CD4-positive, alpha-beta T cell treated with Interleukin-17A for 1 hour (primary cell): Measurements from ENCODE around the gene SUMF1.

Experiments
- DNase-seq: peaks from one replicate; pipeline ENCODE4 v3.0.0-alpha.2; 2020

SUMF1 gene

DNA sequence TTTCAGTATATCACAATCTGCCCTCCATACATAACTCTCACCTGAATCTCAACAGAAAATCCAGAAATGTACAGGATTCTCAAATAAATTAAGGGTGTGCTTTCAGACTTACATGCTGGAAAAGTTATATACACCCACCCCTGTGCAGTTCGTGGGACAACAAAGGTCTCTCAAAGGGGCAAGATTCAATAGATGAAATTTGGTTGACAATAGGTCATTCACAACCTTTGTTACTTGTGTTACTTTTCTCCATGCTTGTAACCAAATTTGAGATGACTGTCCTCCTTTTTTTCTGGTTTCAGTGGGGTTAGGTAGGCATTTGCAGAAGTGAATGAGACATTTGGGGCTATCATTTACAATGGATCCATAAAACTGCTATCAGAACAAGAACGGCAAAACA lies 91.2 kb downstream of the SUMF1 start:
- DNase-seq = no peak

DNA sequence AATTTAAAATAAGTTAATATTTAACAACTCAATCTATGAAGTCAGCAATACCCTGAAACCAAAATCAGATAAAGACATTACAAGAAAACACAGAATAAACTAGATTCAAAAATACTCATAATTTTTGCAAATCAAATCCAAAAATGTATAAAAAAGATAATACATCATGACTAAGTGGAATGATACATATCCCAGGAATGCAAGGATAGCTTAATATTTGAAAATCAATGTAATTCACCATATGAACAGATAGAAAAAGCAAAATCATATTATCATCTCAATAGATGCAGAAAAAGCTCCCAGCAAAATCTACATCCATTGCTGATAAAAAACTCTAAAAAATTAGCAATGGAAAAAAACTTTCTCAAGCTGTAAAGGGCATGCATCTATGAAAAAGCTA lies 93.4 kb downstream of the SUMF1 start:
- no peak for DNase-seq

DNA sequence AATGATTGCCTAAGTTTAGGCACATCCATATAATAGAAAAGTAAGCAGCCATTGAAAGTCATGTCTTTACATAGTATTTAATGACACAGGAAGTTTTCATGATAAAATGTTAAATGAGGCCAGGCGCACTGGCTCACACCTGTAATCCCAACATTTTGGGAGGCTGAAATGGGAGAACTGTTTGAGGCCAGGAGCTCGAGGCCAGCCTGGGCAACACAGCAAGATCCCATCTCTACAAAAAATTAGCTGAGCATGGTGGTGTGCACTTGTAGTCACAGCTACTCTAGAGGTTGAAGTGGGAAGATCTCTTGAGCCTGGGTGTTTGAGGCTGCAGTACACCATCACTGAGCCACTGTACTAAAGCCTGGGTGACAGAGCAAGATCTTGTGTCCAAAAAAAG lies 104.5 kb downstream of the SUMF1 start:
- DNase-seq = no peak

DNA sequence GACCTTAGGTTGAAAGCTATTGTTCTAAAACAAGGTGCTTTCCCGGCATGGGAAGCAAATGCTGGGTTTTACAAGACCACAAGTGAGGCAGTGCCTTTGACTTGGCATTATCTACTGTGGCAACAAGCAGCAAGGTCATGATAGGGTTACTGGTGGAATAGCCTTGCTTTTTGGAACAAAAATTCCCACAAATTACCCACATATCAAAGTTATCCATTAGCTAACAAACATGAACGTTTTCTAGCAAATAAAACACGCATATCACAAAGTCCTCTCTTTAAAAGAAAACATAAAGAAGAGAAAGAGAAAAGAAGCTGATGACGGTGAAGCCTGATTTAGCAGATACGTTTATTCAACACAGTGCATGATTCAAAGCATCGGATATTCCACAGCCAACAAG lies 106.3 kb downstream of the SUMF1 start:
- DNase-seq = no peak

DNA sequence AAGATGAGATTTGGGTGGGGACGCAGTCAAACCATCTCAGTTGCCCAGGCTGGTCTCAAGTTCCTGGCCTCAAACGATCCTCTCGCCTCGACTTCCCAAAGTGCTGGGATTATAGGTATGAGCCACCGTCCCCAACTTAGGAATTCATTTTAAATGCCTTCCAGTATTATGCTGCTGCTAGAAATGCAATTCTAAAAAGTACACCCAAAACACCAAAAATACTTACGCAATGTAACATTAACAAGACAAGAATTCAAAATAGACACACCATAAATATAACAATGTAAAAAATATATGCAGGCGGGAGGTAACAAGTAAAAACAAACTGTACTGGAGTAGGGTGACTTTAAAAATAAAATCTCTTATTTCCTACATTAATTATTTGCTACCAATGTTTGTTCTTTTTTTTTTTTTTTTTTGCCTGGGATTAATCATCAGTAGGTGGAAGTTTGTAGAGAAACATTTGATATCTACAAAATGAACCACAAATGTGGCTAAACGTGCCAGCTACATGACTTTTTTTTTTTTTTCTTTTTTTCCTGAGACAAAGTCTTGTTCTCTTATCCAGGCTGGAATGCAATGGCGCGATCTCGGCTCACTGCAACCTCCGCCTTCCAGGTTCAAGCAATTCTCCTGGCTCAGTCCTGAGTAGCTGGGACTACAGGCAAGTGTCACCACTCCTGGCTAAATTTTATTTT lies 107.1 kb downstream of the SUMF1 start:
- no peak for DNase-seq

DNA sequence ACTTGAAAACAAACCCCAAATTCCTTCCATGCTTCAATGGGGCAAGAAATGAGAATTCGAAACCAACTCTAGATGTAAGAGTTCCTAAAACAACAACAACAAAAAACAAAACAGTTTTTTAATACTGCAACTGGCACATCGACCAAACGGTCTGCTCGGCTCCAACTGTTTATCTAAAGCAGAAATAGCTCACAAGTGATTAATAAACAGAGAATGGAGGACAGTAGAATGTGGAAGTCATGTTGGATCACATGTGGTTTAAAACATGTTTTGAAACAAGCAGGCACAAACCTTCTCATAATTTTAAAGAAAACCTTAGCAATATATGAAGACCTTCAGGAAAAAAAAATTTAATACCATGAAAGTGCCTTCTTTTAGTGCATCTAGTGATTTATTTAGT lies 108.8 kb downstream of the SUMF1 start:
- DNase-seq = no peak

DNA sequence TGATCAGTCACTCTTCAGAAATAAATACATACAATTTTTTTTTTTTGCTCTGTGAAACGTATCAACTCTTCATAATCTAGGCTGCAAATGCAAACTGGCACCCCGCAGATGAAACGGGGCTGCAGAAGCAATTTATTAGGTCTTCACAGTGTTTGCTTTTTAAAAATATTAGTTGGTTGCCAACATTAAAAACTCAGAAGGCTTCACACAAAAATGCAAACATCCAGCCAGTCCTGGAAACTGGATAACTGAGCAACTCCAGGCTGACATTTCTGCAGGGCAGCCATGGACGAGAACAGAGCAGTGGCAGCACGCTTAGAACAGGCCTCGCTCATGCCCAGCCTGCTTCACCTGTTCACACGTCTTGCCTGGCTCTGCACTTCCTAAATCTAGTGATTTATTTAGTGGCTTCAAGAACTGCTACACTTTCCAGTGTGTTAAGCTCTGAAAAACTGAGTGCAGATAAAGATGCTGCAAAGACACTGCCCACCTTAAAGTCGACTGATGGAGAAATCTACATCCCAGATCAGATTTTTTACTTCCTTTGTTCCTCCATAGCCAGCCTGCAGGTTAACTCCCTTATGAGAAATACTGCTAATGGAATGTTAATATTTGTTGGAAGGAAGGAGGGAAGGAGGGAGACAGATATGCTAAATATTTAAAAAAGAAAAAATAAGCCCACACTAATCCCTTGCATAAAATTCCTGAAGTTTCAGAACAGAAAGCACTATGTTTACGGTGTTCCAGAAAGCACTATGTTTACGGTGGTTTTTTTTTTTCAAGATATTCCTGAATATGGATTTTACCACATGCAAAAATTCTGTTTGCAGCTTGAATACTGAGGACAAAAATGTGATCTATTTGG lies 110.3 kb downstream of the SUMF1 start:
- DNase-seq = no peak

DNA sequence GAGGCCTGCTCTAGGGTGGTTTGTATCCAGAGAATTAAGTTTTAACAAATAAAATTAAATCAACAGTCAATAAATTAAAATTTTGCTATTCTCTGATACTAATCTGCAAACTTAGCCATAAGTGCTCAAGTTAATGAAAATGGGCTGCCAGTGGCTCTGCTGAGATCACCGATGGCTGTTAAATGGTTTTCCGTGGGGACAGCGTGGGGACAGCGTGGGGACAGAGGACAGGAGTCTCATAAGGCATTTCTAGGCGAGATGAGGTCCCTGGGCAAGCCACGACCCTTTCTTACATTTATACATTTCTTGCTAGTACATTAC lies 110.9 kb downstream of the SUMF1 start:
- no peak for DNase-seq

DNA sequence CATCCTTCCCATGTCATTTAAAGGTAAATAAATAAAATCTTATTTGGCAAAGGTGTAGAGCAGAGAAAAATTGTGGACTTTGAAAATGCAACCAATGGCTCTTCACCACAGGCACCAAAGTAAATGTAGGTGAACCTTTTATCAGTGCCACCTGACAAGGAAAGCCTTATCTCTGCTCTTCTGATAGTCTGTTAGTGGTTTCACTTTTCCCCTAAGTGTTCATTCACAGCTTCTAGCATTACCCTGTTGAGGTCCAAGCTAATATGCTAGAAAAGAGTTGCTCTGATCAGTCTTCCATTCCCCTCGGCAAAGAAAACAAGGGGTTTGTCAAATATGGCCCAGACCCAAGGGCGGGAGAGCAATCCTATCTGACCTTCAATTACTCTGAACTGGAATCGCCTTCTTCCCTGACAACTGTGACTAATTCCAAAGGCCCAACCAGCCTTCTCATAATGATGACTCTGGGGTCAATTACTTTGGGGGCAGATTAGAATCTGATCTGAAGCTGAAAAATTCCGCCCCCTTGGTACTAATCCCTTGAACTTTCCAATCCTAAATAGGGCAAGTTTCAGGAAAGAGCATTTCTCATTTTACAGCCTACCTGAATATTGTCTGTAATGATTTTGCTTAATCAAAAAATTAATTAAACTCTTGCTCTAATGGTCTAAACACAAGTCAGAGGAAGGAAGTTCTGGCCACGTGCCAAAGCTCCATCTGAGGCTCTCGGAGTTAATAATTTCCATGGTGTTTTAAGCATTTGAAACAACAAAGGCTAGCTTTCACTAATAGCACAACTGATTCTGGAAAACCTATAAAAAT lies 111.5 kb downstream of the SUMF1 start:
- DNase-seq = no peak

DNA sequence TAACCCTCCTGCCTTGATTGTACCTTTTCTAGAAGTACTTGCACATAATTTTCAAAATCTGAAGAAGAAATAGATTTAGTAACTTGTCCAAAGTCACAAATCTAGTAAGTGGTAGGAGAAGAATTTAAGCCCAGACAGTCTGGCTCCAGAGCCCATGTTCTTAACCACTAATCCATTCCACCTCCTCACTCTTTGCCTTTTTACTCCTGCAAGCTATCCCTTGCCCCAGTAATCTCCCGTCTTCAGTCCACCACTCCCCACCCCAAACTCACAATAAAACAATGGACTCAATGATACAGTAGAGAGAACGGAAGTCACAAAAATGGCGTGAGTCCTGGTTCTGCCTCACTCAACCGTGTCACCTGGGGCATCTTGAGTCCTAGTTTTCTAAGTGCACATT lies 115.2 kb downstream of the SUMF1 start:
- DNase-seq = no peak

DNA sequence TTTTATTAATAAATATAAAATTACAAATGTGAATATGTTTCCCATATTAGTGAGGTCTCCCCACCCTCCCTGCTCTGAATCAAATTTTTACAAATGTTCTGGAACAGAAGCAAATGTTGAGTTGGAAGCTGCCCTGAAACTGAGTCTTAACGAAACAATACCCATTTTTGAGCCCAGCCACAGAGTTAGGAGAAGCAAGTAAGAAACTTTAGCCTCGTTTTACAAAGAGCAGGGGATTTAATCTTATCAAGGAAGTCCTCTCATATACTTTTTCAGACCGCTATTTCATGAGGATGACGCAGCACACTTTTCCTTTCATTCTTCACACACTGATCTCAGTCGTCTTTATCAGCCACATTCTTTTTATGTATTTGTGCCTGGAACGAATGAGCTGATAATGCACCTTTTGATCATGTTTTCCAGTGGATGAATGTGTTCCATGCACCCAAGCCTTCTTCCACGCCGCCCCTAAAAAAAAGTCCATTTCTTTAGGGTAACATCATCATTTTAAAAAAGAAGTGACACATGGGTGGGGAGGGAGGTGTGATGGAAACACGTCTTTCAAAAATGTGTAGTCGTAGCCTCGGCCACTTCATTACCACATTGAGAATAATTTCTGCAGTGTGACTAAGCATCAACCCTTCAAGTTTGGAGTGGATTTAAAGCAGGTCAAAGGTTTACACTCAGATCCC lies 115.8 kb downstream of the SUMF1 start:
- DNase-seq = no peak

DNA sequence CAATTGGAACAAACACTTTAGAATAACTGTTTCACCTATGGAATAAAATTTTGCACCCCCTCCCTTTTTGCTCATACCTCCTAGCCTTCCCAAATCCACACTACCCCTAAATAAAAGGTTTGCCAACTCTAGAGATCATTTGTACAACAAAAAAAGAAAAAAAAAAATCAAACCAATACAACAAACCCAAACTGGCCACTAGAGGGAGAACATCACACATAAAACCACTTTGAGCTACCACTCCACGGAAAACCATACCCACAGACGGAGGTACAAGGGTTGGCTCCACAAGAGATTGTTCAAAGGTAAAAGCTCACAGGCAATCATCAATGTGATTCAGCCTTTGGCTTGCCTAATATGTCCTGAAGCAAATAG lies 116.3 kb downstream of the SUMF1 start:
- peak; percentile 69 for DNase-seq

DNA sequence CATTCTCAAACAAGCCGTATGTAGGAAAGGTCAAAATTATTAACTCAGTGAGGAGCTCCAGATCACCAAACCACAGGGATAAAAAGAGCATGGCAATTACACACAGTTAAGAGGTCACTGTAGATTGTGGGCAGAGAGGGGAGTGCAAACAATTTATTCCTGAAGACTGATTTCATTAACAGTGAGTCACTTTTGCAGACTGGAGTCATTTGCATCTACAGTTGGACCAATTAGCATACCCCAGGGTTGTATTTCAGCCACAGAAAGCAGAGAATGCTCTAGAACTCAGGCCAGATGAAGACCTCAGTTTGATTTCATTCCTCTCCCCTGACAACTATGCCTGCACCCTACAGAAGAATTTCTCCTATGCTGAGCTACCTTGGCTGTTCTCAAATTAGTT lies 123.8 kb downstream of the SUMF1 start:
- no peak for DNase-seq

DNA sequence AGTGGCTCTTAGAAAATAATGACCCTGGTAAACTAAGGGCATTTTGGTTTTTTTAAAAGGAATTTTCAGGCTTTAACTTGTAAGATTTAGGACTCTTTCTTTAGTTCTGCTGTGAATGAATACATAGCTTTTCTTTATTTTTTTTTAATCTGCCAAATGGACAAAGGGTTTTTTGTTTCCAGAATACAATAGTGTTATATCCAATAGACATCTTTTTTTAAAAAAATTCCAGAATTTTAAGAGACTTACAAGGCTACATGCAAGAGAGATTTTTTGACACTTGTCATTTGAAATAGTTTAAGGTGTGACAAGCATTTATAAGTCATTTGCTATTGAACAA lies 125.8 kb downstream of the SUMF1 start:
- DNase-seq = no peak

DNA sequence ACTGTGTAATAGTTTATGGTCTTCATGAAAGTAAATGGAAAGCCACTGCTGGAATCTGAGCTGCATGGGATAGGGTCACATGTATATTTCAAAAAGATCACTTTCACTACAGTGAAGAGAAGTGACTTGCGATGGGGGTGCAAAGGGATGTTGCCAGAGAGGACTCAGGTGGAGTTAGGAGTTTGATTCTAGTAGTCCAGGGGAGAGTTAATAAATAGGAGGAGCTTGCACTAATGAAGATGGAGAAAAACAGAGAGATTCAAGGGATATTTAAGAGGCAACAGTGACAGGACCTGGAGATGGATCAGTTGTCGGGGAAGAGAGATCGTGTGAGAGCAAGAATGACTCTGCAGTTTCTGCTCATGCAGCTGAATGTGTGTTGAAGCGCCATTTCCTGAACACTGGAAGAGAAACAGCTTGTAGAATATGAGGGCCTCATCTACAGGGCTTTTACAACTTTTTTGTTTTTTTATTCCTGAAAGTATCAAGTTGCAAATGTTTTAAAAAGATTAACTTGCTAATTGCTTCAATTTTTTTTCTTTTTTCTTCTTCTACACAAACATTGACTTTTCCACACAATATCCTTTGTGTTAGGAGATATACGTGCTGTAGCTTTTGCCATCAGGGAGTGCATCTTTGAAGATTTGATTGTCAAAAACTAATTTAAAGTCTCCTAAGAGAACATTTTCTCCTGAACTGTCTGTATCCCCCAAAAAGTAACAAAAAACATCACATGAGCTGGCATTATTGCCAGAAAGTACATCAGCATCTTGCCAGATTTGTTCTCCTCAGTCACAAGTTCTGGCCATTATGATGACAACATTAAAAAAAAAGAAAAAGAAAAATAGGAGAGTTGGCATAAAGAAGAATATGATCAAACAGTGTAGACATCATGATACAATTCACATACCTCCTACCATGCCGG lies 126.4 kb downstream of the SUMF1 start:
- DNase-seq = no peak

DNA sequence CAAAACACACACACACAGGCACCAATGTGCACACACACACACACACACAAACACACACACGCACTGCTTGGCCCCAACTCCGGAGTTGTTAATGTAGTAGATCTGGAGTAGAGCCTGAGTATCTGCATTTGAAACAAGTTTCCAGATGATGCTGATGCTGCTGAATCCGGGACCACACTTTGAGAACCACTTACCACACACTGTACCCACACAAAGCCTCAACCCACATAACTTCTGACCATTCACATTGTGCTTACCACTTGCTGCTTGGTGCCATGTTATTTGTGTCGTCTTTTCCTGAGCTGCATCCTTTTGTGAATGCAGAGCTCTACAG lies 127.0 kb downstream of the SUMF1 start:
- no peak for DNase-seq

DNA sequence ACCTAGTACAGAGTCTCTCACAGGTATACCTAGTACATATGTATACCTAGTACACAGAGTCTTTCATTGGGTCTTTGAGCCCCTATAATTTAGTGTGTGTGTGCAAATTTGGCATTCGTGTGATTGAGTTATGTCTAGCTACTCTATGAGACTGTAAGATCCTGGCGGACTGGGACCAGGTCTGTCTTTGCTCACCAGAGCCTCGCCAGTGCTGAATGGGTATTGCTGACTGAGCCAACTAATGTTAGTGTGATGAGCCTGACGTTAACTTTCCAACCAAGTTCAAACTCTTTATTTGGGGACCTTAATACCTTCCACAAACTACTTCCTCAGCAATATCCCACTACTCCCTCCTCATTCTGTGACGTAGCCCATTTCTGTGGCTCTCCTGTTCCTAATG lies 128.3 kb downstream of the SUMF1 start:
- DNase-seq = no peak

DNA sequence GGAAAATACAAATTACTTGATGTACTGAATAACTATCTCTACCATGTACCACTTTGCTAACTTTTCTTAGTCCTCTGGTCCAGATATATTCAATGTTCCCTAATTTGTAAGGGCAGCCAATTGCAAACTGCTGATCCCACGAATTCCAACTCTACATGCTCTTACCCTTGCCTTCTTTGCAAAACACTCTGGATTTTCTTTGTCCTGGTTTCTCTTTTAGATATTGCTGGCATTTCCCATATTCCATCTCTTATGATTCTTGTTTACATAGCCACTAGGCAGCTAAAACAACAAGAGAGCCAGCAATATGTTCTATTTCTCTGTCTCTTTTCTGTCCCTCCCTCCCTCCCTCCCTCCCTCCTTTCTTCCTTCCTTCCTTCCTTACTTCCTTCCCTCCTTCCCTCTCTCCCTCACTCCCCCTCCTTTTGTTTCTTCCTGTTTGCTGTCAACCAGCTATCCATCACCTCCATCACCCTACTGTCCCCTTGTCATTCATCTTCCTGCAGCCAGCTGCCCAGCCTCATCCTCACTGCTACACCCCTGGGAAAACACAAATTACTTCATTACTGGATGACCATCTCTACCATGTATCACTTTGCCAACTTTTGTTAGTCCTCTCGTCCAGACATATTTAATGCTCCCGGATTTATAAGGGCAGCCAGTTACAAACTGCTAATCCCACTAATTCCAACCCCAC lies 130.1 kb downstream of the SUMF1 start:
- DNase-seq = no peak

DNA sequence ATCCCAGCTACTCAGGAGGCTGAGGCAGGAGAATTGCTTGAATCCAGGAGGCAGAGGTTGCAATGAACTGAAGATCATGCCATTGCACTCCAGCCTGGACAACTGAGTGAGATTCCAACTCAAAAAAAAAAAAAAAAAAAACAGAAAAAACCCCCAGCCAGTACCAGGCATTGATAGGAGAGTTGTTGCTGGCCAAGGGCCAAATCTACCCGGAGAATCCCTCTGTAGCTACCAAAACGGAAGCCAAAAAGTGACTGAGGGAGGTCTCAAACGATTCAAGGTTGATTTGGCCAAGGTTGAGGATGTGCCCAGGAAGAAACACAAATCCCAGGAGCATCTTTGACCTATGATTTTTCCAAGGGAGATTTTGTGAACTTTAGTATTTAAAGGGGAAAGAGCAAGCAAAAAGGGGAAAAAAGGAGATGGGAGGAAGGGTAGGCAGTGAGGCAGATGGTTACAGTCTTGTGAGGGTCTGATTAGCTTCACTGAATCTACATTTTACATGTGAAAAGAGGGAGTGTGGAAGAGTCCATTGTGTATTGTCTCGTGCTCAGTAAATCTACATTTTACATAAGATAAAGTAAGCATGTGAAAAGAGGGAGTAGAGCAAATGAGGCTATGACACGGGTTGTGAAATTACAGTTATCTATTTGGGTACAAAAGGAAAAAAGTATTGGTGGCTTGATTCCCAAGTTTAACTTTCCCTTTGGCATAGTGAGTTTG lies 131.1 kb downstream of the SUMF1 start:
- no peak for DNase-seq

DNA sequence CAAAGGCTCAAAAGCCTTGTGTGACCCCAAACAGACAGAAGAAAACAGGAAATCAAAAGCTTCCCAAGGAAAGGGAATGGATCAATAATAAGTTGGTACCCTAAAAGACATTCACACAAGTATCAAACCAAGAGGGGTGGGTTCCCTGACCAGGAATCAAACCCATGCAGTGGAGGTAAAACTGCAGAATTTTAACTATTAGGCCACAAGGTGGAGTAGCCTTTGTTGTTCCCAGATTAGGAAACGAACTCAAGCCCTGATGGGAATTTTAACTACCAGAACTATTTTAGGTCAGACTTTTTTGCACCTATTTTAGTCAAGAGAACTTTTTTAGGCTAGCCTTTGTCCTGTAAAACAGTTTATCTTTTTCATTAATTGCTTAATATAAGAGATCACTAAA lies 132.5 kb downstream of the SUMF1 start:
- DNase-seq = no peak

DNA sequence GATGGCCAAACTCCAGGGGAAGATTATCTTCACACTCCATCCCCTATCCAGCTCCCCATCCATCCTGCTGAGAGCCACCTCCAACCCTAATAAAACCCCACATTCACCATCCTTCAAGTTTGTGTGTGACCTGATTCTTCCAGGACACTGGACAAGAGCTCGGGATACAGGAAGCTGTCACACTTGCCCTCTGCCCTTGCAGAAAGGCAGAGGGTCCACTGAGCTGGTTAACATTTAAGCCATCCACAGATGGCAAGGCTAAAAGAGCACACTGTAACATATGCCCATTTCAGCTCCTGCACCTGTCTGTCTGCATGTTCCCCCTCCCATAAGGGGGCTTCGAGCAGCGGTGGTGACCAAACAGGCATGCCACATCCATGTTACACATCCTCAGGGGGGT lies 134.1 kb downstream of the SUMF1 start:
- no peak for DNase-seq
